Adipocyte (in vitro differentiated cells): ENCODE results near the gene GCAT.
A peak's percentile ranks its signal among the peaks of the same experiment; 100 is the strongest.

Source experiments
- DNase-seq: peaks from one replicate; pipeline ENCODE4 v3.0.0-alpha.2; 2015; ENCODE audit warnings: low read depth
- H3K27me3 ChIP-seq: replicated peaks from 2 replicates; pipeline ENCODE4 v1.7.0; 2013; ENCODE audit warnings: mild to moderate bottlenecking, low read length, moderate library complexity; ENCODE audit not compliant: control insufficient read depth, insufficient read depth
- H3K36me3 ChIP-seq: 2 replicates; pipeline ENCODE4 v1.7.0; 2013; ENCODE audit warnings: low read length, mild to moderate bottlenecking, moderate library complexity; ENCODE audit not compliant: control insufficient read depth, insufficient read depth, severe bottlenecking
- H3K4me1 ChIP-seq: 2 replicates; pipeline ENCODE4 v1.7.0; 2013; ENCODE audit warnings: mild to moderate bottlenecking, low read length, moderate library complexity; ENCODE audit not compliant: control insufficient read depth, insufficient read depth
- H3K4me3 ChIP-seq: 2 replicates; pipeline ENCODE4 v1.7.0; 2013; ENCODE audit warnings: mild to moderate bottlenecking, low read length, moderate library complexity
- H3K9ac ChIP-seq: 2 replicates; pipeline ENCODE4 v1.7.0; 2013; ENCODE audit warnings: mild to moderate bottlenecking, low read length, moderate library complexity
- H3K9me3 ChIP-seq: 2 replicates; pipeline ENCODE4 v1.7.0; 2013; ENCODE audit warnings: mild to moderate bottlenecking, low read length, moderate library complexity; ENCODE audit not compliant: control insufficient read depth

GCAT gene

DNA sequence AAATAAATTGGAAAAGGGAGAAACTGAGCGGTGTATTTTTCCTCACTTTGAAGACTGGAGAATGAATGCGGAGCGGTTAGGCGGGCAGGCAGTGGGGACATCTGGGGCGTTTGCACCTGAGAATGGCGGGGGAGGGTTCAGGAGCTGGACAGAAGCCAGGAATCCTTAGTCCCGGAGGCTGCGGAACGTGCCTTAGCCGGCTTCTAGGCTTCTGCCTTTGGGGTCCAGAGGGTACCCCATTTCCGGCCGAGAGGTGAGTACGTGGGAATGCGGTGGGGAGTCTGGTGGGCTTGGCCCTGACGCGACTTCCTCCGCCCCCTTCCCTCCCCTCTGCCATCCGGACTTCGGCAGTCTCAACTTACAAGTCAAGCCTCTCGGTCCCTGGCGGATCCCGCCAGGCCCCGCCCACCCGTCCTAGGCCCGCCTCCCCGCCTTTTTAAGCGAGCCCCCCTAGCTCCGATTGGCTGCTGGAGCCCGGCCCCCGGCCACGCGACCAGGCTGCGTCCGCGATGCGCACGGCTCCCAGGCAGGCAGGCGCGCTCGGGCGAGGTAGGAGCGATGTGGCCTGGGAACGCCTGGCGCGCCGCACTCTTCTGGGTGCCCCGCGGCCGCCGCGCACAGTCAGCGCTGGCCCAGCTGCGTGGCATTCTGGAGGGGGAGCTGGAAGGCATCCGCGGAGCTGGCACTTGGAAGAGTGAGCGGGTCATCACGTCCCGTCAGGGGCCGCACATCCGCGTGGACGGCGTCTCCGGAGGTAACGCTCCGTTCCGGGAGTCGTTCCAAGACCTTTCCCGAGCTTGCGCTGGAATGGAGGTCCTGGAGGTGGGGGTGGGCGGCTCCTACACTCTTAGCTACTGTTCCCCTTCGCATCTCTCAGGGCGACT lies at the start of gene GCAT:
TSS of gene GCAT (plus strand) at position 525 of the 884 bp plus-strand sequence. CDS start at position 559, 34 bp downstream.
- no peaks in the 10 kb centered on the region for H3K9me3 ChIP-seq
- H3K4me1 ChIP-seq = peaks cover 27% of the 10 kb centered on the region
- no peaks in the 10 kb centered on the region for H3K36me3 ChIP-seq
- peak; percentile 99 for DNase-seq
- H3K9ac ChIP-seq = peak within 1 kb of the TSS; percentile 86
- H3K4me3 ChIP-seq = peak within 1 kb of the TSS; percentile 88
- H3K27me3 ChIP-seq = no peaks in the 10 kb centered on the region

DNA sequence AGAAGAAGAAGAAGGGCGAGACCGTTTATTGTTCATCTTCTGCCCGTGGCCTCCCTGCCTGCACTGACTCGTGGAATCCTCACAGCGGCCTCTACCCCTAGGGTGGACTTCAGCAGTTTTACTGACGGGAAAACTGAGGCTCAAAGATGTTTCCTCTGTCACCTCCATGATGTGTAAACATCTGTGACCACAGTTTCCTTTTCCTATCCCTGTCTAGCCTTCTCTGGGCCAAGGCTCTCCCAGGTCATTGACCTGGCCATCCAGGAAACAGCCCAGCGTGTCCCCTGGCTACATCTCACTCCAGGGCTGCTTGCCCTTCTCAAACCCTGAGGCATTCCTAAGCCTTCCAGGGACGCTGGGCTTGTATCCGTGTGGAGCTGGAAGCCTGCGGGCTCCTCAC lies 49.0 kb upstream of the GCAT start:
- Histone ChIP-seq H3K9ac (no peak overlapping the region), H3K9me3 (no peaks in the 10 kb centered on the region), H3K27me3 (no peaks in the 10 kb centered on the region), H3K36me3 (peaks cover 84% of the 10 kb centered on the region), H3K4me3 (no peak overlapping the region), H3K4me1 (peaks cover 9% of the 10 kb centered on the region)
- DNase-seq = no peak

DNA sequence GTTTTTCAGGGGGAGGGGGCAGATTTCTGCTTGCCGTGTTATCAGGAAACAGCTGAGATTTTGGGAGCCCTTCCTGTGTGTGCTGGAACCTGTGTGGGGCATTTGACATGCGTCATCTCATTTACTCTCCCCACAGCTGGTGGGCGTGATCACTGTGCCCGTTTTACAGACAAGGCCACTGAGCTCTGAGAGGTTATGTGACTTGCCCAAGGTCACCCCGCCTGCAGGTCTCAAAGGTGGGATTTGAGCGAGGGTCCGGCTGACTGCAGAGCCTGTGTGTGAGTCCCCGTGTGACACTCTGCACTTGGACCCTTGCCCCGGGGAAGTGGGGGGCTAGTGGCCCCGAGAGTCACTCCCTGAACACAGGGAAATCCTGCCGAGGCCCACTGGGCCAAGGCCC lies 48.5 kb upstream of the GCAT start:
- DNase-seq = no peak
- Histone ChIP-seq H3K36me3 (peaks cover 89% of the 10 kb centered on the region), H3K4me3 (no peak overlapping the region), H3K9me3 (no peaks in the 10 kb centered on the region), H3K9ac (no peak overlapping the region), H3K4me1 (peaks cover 3% of the 10 kb centered on the region), H3K27me3 (no peaks in the 10 kb centered on the region)

DNA sequence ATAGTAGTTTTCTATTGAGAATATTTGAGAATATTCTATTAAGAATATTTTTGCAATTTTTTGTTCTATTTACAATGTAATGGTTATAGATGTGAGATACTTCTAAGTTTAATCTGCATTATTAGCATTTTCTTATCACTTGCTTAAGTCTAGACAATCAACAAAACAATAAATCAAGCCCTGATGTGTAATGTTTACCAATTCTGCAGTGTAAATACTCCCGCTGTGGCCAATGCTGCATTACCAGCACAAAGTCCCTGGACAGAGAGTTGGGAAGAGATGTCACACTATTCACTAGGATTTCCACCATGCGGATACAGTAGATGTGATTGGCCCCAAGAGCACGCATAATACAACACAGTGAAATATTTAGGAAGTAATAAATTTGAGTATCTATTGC lies 47.6 kb upstream of the GCAT start:
- Histone ChIP-seq H3K36me3 (peaks cover 82% of the 10 kb centered on the region), H3K27me3 (no peaks in the 10 kb centered on the region), H3K4me1 (peaks cover 5% of the 10 kb centered on the region), H3K9ac (no peak overlapping the region), H3K9me3 (no peaks in the 10 kb centered on the region), H3K4me3 (no peak overlapping the region)
- DNase-seq = no peak

DNA sequence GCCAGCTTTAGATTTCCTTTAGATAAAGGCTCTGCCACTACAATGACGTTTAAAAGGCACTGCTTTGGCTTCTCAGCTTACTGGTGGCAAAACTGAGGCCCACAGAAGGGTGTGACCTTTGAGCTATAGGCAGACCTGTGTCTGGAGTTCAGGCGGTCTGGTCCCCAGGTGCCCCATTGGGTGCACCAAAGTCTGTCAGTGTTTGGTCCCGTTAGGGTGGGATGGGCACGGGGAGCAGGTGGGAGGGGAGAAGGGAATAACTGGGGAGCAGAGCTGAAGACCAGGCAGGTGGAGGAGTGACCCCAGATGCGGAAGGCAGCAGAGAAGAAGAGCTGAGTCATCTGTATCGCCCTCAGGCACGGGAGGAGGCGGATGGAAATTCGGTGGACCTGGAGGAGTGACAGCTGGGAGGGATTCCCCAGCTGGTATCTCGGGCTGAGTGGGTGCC lies 45.3 kb upstream of the GCAT start:
- Histone ChIP-seq H3K4me3 (no peak overlapping the region), H3K36me3 (peaks cover 71% of the 10 kb centered on the region), H3K9ac (no peak overlapping the region), H3K27me3 (no peaks in the 10 kb centered on the region), H3K9me3 (no peaks in the 10 kb centered on the region), H3K4me1 (peaks cover 5% of the 10 kb centered on the region)
- no peak for DNase-seq

DNA sequence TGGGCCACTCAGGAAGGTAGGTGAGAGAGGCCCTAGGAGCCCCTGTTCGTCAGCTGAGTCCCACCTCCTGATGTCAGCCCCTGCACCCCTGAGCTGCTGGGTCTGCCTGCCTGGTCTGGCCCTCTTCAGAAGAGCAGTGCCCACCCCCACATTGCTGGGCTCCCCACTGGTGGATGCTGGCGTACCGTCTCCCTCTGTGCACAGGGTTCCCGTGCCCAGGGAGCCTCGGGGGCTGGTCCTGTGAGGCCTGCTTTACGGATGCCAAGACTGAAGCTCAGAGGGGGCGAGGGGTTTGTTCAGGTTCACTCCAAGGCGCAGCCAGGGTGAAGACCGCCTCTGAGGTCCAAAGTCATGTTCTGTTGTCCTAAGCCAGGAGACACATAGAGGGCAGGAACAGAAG lies 44.7 kb upstream of the GCAT start:
- H3K4me3 ChIP-seq = no peak overlapping the region
- no peak overlapping the region for H3K9ac ChIP-seq
- no peaks in the 10 kb centered on the region for H3K27me3 ChIP-seq
- H3K36me3 ChIP-seq = peaks cover 71% of the 10 kb centered on the region
- H3K4me1 ChIP-seq = peaks cover 5% of the 10 kb centered on the region
- no peaks in the 10 kb centered on the region for H3K9me3 ChIP-seq
- no peak for DNase-seq

DNA sequence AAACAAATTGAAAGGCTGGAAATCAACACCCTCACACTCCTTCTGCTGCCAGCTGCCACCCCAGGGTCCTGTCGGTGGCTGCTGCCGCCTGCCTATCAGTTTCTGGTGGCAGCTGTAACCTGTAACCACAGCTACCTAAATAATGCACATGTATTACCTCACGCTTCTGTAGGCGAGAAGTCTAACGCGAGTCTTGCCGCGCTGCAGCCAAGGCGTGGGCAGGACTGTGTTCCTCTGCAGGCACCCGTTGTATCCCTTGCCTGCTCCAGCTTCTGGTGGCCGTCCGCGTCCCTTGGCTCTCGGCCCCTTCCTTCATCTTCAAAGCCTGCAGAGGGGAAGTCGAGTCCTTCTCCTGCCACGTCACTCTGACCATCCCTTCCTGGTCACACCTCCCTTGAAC lies 44.1 kb upstream of the GCAT start:
- H3K9ac ChIP-seq = no peak overlapping the region
- peaks cover 5% of the 10 kb centered on the region for H3K4me1 ChIP-seq
- H3K27me3 ChIP-seq = no peaks in the 10 kb centered on the region
- DNase-seq = no peak
- H3K9me3 ChIP-seq = no peaks in the 10 kb centered on the region
- peaks cover 69% of the 10 kb centered on the region for H3K36me3 ChIP-seq
- H3K4me3 ChIP-seq = no peak overlapping the region

DNA sequence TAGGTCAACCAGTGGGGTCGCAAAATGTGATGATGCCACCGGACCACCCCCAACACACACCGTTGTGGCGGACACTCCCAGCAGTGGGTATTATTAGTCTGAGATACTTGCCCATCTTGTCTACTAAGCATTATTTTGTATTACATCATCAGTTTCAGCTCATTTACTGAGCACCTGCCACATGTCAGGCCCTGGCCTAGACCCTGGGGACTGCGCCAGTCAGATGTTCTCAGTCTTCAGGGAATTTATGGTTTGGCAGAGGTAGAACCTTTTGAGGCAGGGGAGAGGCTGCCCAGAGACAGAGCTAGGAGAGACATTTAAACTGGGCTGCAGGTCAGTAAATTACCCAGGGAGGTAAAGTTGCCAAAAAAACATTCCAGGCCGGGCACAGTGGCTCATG lies 43.1 kb upstream of the GCAT start:
- H3K9ac ChIP-seq = no peak overlapping the region
- peaks cover 69% of the 10 kb centered on the region for H3K36me3 ChIP-seq
- no peak overlapping the region for H3K4me3 ChIP-seq
- no peaks in the 10 kb centered on the region for H3K9me3 ChIP-seq
- peaks cover 5% of the 10 kb centered on the region for H3K4me1 ChIP-seq
- H3K27me3 ChIP-seq = no peaks in the 10 kb centered on the region
- no peak for DNase-seq

DNA sequence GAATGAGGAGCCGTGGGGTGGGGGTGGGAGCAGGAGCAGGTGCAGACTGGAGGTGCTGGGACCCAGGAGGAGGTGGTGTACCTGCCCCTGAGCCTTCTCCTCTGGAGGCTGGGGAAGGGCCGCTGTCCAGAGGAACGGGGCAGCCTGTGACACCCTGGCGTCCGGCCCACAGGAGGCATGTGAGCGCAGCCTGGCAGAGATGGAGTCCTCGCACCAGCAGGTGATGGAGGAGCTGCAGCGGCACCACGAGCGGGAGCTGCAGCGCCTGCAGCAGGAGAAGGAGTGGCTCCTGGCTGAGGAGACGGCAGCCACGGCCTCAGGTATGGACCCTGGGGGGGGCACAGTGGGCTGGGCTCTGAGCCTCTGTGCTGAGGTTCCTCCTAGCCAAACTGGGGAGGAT lies 42.2 kb upstream of the GCAT start:
- no peak for DNase-seq
- H3K9me3 ChIP-seq = no peaks in the 10 kb centered on the region
- H3K4me1 ChIP-seq = peaks cover 5% of the 10 kb centered on the region
- H3K4me3 ChIP-seq = no peak overlapping the region
- H3K27me3 ChIP-seq = no peaks in the 10 kb centered on the region
- H3K9ac ChIP-seq = no peak overlapping the region
- H3K36me3 ChIP-seq = peaks cover 64% of the 10 kb centered on the region

DNA sequence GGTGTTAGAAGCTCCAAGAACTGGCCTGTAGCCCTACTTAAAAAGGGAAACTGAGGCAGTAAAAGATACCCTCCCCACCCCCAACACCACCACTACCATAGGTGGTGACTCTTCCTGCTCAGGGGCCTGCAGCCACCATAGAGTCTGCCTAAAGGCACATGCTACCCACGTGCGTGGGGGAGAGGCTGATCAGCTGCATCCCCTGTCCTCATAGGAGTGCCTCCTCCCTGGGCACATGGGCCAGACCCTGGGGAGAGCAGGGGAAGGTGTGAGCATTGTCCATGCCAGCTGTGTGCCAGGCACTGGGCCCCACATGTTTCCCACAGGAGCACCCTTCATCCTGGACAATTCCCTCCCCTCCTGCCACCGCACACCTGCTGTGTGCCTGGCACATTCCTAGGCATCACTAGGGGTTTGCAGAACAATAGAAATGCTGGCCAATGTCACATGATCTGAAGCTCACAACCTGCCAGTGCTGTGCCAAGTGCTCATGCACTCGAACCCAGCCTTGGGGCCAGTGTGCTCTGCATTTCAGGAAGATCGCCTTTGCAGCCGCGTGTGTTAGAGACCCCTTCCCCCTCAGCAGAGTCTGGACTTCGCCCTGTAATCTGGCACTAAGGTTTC lies 41.7 kb upstream of the GCAT start:
- H3K4me3 ChIP-seq = no peak overlapping the region
- H3K4me1 ChIP-seq = peaks cover 5% of the 10 kb centered on the region
- H3K9ac ChIP-seq = no peak overlapping the region
- DNase-seq = no peak
- H3K27me3 ChIP-seq = no peaks in the 10 kb centered on the region
- no peaks in the 10 kb centered on the region for H3K9me3 ChIP-seq
- peaks cover 62% of the 10 kb centered on the region for H3K36me3 ChIP-seq

DNA sequence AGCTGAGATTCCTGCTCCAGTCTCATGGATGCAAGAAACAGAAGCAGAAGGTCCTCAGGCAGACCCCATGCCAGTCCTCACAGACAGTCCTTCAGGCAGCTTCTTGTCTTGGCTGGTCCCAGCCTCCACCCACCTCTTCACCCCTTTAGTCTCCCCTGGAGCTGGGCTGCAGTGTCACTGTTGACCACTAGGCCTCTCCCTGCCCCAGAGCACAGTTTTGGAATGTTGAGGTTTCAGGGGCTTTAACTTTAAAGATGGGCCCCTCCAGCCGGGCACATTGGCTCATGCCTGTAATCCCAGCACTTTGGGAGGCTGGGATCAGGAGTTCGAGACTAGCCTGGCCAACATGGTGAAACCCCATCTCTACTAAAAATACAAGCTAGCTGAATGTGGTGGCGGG lies 39.5 kb upstream of the GCAT start:
- no peaks in the 10 kb centered on the region for H3K27me3 ChIP-seq
- peaks cover 67% of the 10 kb centered on the region for H3K36me3 ChIP-seq
- H3K4me3 ChIP-seq = no peak overlapping the region
- no peaks in the 10 kb centered on the region for H3K9me3 ChIP-seq
- DNase-seq = no peak
- no peak overlapping the region for H3K9ac ChIP-seq
- H3K4me1 ChIP-seq = peaks cover 5% of the 10 kb centered on the region
